Measurements from ENCODE around the gene RFNG. TPM values are rescaled to one million over a fixed set of nuclear protein-coding genes. Genes with fewer than 3 reads are reported as not detected.

The RFNG gene
- total RNA-seq, 1 experiment from 2014 or later = 46.7 TPM

DNA sequence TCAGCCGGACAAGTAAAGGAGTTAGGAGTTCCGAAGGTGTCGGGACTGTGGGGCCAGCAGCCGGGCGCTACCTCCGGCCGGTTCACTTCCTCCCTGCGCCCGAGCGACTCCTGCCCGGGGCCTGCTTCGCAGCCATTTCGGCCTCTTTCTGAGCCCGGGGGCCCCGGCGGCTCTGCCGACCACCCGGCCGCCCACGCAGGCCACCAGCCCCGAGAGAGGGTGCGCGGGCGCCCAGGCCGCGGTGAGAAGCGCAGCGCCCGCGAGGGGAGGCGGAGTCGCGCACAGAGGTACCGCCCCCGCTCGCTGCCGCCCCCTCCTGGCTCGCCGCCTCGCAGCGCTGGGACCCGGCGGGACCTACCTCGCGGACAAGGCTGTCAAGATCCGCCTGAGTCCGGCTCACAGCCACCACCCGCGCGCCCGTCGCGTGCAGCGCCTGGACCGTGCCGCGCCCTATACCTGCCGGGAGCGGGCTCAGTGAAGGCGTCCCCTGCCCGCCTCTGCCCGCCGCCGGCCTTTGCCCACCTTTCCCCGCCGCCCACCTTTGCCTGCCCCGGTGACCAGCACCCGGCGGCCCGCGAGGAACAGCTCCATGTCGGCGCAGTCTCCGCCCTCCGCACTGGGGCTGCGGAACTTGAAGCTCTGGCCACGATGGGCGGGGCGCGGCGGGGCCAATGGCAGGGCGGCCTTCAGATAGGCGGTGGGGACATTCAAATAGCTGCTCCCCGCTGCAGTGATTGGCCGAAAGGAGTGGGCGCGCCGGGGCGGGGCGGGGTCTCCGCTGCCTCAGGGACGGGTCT, 14.3 kb downstream of the RFNG start, which contains the start of gene DCXR:
TSS of gene DCXR (minus strand) at position 606 of the 797 bp plus-strand sequence. CDS start at position 591, 15 bp downstream.
- H3K4me2 ChIP-seq (ENCODE audit: low read length) = peak within 1 kb of the TSS; percentile 93
- H3K4me3 ChIP-seq (ENCODE audit: low read length) = peak within 1 kb of the TSS; percentile 86
- intact Hi-C loops (cut with micrococcal nuclease) = loop anchor here (5.0 kb wide), 1 partner anchor 60 kb away; the partner anchor contains the start of gene FASN
- no TSS peak for BruUV-seq (replicated peaks)
- CTCF ChIA-PET = interaction anchor here (0.6 to 1.1 kb wide), 6 partner anchors 8 to 204 kb away, joined by 3 to 10 read pairs (median 3); partner anchors contain the start of genes CENPX, DUS1L and LRRC45
- peaks cover 8% of the 10 kb centered on the region; the same call in 1 of the 2 replicates for H4K20me1 ChIP-seq (ENCODE audit: low read length)
- peaks cover 22% of the 10 kb centered on the region for H3K4me1 ChIP-seq (ENCODE audit: insufficient read depth, low read length)
- H3K27me3 ChIP-seq (ENCODE audit: low read length) = no peaks in the 10 kb centered on the region
- no peaks in the 10 kb centered on the region for H3F3A ChIP-seq (ENCODE audit: low read length, unreplicated experiment)
- H3K9ac ChIP-seq (ENCODE audit: low read length) = peak within 1 kb of the TSS; percentile 75
- no peaks in the 10 kb centered on the region for H3K9me2 ChIP-seq (replicated peaks; ENCODE audit: low read length)
- peak; percentile 95 for DNase-seq
- TF ChIP-seq, protein P1, sequence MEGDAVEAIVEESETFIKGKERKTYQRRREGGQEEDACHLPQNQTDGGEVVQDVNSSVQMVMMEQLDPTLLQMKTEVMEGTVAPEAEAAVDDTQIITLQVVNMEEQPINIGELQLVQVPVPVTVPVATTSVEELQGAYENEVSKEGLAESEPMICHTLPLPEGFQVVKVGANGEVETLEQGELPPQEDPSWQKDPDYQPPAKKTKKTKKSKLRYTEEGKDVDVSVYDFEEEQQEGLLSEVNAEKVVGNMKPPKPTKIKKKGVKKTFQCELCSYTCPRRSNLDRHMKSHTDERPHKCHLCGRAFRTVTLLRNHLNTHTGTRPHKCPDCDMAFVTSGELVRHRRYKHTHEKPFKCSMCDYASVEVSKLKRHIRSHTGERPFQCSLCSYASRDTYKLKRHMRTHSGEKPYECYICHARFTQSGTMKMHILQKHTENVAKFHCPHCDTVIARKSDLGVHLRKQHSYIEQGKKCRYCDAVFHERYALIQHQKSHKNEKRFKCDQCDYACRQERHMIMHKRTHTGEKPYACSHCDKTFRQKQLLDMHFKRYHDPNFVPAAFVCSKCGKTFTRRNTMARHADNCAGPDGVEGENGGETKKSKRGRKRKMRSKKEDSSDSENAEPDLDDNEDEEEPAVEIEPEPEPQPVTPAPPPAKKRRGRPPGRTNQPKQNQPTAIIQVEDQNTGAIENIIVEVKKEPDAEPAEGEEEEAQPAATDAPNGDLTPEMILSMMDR (conservative IDR thresholded peaks at IDR 0.05; ENCODE audit: low read depth, low read length) = peak; percentile 73
- TF ChIP-seq EZH2phosphoT487 (IDR thresholded peaks at IDR 0.05; ENCODE audit: borderline replicate concordance, low read length) = no peak
- peak within 1 kb of the TSS; percentile 96 for H2AFZ ChIP-seq (ENCODE audit: low read length)
- peaks cover 17% of the 10 kb centered on the region for H3K79me2 ChIP-seq (ENCODE audit: low read length)
- POLR2A ChIA-PET (ENCODE audit: unreplicated experiment) = interaction anchor here (0.6 to 1.0 kb wide), 9 partner anchors 15 to 152 kb away, joined by 3 to 5 read pairs (median 4); partner anchors contain the start of genes FASN and MAFG
- ATAC-seq = peak; percentile 92
- peak within 1 kb of the TSS; percentile 46 for H3K27ac ChIP-seq (ENCODE audit: low read length)
- H3K9me3 ChIP-seq (ENCODE audit: low read length) = no peaks in the 10 kb centered on the region
- no peaks in the 10 kb centered on the region for H3K36me3 ChIP-seq (ENCODE audit: low read depth, low read length)

DNA sequence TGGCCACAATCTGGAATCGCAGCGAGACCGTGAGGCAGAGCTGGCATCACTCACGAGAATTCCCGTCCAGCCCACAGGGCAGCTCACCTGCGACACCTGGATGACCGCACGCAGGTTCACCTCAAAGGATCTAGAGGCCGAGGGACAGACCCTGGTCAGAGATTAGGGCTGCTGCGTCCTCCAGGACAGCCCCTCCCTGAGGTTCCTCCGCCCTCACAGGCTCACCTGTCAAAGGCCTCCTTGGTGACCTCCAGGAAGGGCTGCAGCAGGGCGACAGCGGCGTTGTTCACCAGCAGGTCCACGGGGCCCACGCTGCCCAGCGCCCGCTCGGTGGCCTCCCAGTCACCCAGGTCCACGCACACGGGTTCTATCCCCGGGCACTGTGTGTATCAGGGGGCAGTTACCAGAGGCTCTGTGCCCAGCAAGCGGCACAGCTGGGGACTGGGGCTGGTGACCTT, 14.9 kb downstream of the RFNG start:
- ChIA-PET POLR2A (ENCODE audit: unreplicated experiment) (no interaction called here), CTCF (no interaction called here)
- DNase-seq = no peak
- Histone ChIP-seq H3K9me2 (replicated peaks; ENCODE audit: low read length) (no peaks in the 10 kb centered on the region), H3F3A (ENCODE audit: low read length, unreplicated experiment) (no peaks in the 10 kb centered on the region), H3K4me1 (ENCODE audit: insufficient read depth, low read length) (peaks cover 25% of the 10 kb centered on the region), H3K9ac (ENCODE audit: low read length) (peak overlapping the region; percentile 75), H3K79me2 (ENCODE audit: low read length) (peaks cover 17% of the 10 kb centered on the region), H3K4me2 (ENCODE audit: low read length) (peak overlapping the region; percentile 93), H3K36me3 (ENCODE audit: low read depth, low read length) (no peaks in the 10 kb centered on the region), H3K27me3 (ENCODE audit: low read length) (no peaks in the 10 kb centered on the region), H3K27ac (ENCODE audit: low read length) (no peak overlapping the region), H2AFZ (ENCODE audit: low read length) (no peak overlapping the region), H3K9me3 (ENCODE audit: low read length) (no peaks in the 10 kb centered on the region), H4K20me1 (ENCODE audit: low read length) (peaks cover 8% of the 10 kb centered on the region; the same call in 1 of the 2 replicates), H3K4me3 (ENCODE audit: low read length) (peak overlapping the region; percentile 86)
- TF ChIP-seq EZH2phosphoT487 (IDR thresholded peaks at IDR 0.05; ENCODE audit: borderline replicate concordance, low read length) (no peak), EZH2 (IDR thresholded peaks at IDR 0.05; ENCODE audit: low read length, unreplicated experiment) (no peak)
- TF ChIP-seq, protein P1 (conservative IDR thresholded peaks at IDR 0.05; ENCODE audit: low read depth, low read length) = no peak
- TSS peak; percentile 51 for BruUV-seq (replicated peaks)
- intact Hi-C loops (cut with micrococcal nuclease) = loop anchor here (5.0 kb wide), 1 partner anchor 61 kb away; the partner anchor contains the start of gene FASN
- ATAC-seq = peak; percentile 0; the same call in 1 of the 2 replicates
